ENCODE data around the gene PPFIBP1. TPM values are rescaled to one million over a fixed set of nuclear protein-coding genes. Genes with fewer than 3 reads are reported as not detected.
A peak's percentile ranks its signal among the peaks of the same experiment; 100 is the strongest.
"Not testable (repeated sequence)": the region's sequence is repeated elsewhere in the genome, so short reads cannot be mapped to it uniquely, and the experiment has no call there.

The PPFIBP1 gene
- total RNA-seq, 1 donor from 2014 or later = 46.7 TPM

DNA sequence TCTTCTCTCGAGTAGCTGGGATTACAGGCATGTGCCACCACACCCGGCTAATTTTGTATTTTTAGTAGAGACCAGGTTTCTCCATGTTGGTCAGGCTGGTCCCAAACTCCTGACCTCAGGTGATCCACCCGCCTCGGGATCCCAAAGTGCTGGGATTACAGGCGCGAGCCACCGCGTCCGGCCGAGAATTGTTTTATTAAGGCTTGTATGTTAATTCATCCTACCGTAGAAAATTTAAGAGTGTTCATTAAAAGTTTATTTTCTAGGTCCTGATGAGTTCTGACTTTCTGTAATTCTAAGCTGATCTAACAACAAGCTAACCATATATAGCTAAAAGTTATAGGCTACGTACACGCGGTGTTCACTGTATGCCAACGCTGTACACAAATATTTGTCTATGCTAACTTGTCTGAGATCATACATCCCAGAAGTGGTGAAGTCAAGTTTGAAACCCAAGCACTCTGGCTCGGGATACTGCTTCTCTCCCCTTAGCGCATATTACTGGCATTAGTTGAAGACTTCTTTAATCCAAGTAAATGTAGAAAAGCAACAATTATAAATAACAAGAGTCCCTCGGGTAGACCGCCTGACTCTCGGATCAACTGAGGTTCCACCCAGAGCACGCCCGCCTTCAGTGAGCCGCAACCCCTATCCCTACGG lies 186.1 kb downstream of the PPFIBP1 start:
- DNase-seq (ENCODE audit: low spot score) = no peak

- peak; percentile 93 for DNase-seq (ENCODE audit: low spot score)
Observed at GRCh38 chr12:27710592-27711316, 186.7 kb downstream of the PPFIBP1 start, which contains the start of gene MRPS35. MRPS35 (plus strand) TSS chr12:27710832; CDS start chr12:27710844, 12 bp downstream.

DNA sequence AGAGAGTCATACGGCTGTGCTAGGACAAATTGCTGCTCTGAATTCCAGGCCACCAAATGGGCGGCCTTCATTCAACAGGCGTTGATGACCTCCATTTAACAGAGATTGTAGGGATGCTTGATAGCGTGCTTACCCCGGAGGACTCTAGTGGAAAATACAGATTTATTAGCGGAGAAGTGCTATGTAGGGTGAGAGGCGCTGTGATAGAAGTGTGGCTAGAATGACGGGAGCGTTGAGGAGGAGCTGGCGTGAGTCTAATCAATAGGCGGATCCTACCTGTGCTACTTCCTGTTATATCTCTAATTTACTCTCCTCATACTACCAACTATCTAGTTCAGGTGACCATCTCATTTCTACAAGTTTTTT lies 187.3 kb downstream of the PPFIBP1 start:
- DNase-seq (ENCODE audit: low spot score) = no peak

- DNase-seq (ENCODE audit: low spot score) = no peak
Observed at GRCh38 chr12:27711967-27712366, 188.0 kb downstream of the PPFIBP1 start.

- no peak for DNase-seq (ENCODE audit: low spot score)
Observed at GRCh38 chr12:27723212-27723611, 199.2 kb downstream of the PPFIBP1 start.

GRCh38 chr12:27730097-27730588 lies 206.1 kb downstream of the PPFIBP1 start:
- no peak for DNase-seq (ENCODE audit: low spot score)

- no peak for DNase-seq (ENCODE audit: low spot score)
Observed at GRCh38 chr12:27732281-27732680, 208.3 kb downstream of the PPFIBP1 start.

DNA sequence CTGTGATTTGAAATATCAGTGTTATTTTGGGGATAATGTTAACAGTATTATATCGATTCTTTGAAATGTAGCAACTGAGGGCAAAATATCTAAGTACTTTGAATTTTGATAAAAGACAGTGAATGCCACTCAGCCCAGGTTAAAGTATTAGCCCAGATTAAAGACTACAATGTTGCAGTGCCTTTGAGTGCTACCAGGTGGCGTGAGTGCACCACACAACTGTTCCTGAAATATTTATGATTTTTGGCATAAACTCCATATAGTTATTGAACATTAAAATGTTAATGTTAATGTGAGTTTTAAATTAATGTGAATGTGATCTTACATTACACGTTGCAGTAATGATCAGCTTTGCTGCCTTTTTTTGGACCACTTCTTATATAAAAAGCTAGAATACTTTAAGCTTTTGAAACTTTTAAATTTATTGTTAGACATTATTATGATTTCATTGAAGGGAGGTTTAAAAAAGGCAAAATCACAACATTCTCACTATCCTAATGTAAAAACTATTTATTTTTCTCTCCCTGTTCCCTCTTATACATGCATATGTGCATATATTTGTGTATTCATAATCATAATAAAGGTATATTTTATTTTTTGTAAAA lies 209.1 kb downstream of the PPFIBP1 start:
- DNase-seq (ENCODE audit: low spot score) = no peak

DNA sequence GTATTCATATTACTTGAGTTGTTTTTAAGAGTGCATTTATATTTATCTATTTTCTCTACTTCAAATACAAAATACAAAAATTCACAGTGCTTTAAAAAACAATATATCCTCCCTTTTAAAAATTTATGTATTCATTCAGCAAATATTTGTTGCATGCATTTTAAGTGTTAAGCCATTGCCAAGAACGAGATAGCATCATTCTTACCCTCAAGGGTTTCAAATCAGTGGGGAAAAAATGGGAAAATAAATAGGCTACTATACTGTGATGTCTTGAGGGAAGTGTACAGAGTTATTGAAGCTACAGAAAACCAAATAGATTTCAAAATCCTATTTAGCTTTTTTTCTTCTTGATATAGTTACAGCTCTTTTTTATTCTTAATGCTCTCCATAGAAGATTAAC lies 209.8 kb downstream of the PPFIBP1 start:
- no peak for DNase-seq (ENCODE audit: low spot score)

DNA sequence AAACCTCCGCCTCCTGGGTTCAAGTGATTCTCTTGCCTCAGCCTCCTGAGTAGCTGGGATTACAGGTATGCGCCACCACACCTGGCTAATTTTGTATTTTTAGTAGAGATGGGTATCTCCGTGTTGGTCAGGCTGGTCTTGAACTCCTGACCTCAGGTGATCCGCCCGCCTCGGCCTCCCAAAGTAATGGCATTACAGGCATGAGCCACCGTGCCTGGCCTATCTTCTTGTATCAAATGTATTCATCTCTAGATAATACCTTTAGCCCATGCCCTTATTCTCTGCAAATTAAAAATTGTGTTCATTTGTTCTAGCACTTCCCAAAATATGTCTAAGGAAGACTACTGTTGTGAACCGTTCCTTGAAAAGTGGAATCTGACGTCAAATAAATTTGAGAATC lies 210.3 kb downstream of the PPFIBP1 start:
- DNase-seq (ENCODE audit: low spot score) = not testable (repeated sequence)

DNA sequence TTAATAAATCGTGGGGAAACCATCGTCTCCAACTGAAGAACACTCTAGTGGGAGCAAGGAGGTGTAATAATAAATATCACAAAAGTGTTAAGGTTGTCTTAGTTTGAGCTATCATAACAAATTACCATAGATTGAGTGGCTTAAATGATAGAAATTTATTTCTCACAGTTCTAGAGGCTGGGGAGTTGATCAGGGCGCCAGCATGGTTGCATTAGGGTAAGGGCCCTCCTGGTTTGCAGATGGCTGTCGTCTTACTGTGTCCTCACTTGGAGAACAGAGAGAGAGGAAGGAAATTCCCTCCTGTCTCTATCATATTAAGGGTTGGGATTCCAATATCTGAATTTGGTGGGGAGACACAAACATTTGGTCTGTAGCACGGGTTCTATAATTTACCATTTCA lies 219.6 kb downstream of the PPFIBP1 start:
- no peak for DNase-seq (ENCODE audit: low spot score)

Other genes with a start within 250 kb of the PPFIBP1 start
- gene BMAL2, start 191.4 kb upstream of the PPFIBP1 start, total RNA-seq = 8.2 TPM
- not detected for gene SMCO2, start 77.5 kb upstream of the PPFIBP1 start, total RNA-seq
- gene REP15, start 172.2 kb downstream of the PPFIBP1 start, total RNA-seq = 0.95 TPM
- gene MRPS35, start 186.6 kb downstream of the PPFIBP1 start, total RNA-seq = 39.9 TPM